SK-N-SH (cell line): Measurements from ENCODE around the gene NCKAP5.

Source experiments
- EZH2phosphoT487 ChIP-seq: fragments of 200-600 bp; sonication (generic); IDR thresholded peaks from 2 replicates; pipeline ENCODE4 v1.6.1; 2017; ENCODE audit warnings: low read depth, mixed run types, mild to moderate bottlenecking, antibody characterized with exemption, moderate library complexity, borderline replicate concordance
- FOXM1 ChIP-seq: IDR thresholded peaks from 2 replicates; pipeline ENCODE4 v1.4.0; 2012; ENCODE audit warnings: low read depth, mild to moderate bottlenecking
- JUND ChIP-seq: IDR thresholded peaks from 2 replicates; pipeline ENCODE4 v1.4.0; 2012
- POLR2AphosphoS5 ChIP-seq: IDR thresholded peaks from 2 replicates; pipeline ENCODE4 v1.6.1; 2012; ENCODE audit warnings: low read depth, low read length
- SMC3 ChIP-seq: IDR thresholded peaks from 2 replicates; pipeline ENCODE4 v1.6.1; 2012; ENCODE audit warnings: low read depth, low read length, improper control_type of control experiment
- TF ChIP-seq, protein P1 (sequence below): fragments of 200-600 bp; sonication (generic); IDR thresholded peaks from 2 replicates; pipeline ENCODE4 v1.6.1; 2017; ENCODE audit warnings: antibody characterized with exemption, mild to moderate bottlenecking, moderate library complexity
- TF ChIP-seq, protein P2 (sequence below): fragments of 150-350 bp; IDR thresholded peaks from 2 replicates; pipeline ENCODE4 v1.6.1; 2017; ENCODE audit warnings: antibody characterized with exemption, low read length, low read depth, borderline replicate concordance

DNA sequence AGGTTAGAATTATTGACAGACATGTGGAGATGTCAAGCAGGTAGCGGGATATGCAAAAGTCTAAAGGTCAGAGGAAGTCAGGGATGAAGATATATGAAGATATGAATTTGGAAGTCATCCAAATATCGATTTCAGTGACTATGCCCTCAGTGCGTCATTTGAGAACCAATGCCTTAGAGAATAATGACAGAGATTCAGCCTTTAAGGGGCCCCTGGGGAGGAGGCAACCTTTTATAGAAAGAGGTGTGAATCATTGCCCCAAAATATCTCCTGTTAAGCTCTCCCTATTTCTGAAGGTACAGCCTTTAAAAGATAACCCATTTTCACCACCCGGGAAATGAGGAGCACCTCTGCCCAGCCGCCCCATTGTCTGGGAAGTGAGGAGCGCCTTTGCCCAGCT lies 223.4 kb downstream of the NCKAP5 start:
- TF ChIP-seq POLR2AphosphoS5 (no peak), JUND (no peak), FOXM1 (no peak), SMC3 (no peak), EZH2phosphoT487 (no peak)
- TF ChIP-seq, protein P1, sequence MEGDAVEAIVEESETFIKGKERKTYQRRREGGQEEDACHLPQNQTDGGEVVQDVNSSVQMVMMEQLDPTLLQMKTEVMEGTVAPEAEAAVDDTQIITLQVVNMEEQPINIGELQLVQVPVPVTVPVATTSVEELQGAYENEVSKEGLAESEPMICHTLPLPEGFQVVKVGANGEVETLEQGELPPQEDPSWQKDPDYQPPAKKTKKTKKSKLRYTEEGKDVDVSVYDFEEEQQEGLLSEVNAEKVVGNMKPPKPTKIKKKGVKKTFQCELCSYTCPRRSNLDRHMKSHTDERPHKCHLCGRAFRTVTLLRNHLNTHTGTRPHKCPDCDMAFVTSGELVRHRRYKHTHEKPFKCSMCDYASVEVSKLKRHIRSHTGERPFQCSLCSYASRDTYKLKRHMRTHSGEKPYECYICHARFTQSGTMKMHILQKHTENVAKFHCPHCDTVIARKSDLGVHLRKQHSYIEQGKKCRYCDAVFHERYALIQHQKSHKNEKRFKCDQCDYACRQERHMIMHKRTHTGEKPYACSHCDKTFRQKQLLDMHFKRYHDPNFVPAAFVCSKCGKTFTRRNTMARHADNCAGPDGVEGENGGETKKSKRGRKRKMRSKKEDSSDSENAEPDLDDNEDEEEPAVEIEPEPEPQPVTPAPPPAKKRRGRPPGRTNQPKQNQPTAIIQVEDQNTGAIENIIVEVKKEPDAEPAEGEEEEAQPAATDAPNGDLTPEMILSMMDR: no peak
- TF ChIP-seq, protein P2, sequence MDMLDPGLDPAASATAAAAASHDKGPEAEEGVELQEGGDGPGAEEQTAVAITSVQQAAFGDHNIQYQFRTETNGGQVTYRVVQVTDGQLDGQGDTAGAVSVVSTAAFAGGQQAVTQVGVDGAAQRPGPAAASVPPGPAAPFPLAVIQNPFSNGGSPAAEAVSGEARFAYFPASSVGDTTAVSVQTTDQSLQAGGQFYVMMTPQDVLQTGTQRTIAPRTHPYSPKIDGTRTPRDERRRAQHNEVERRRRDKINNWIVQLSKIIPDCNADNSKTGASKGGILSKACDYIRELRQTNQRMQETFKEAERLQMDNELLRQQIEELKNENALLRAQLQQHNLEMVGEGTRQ: no peak
